Prostate gland (tissue), 2 donors: Measurements from ENCODE around the gene TM7SF3.

Experiments
- CTCF ChIP-seq, 4 experiments: fragments of 200-600 bp in 2 of 4; fragments of 450-650 bp in 2 of 4; sonication (generic) in 2 of 4; IDR thresholded peaks; 1 replicate in 3 of 4; 2 replicates in 1 of 4; pipeline ENCODE4 v1.5.1; 2016 to 2019; ENCODE audit warnings: antibody characterized with exemption in 4 of 4, mild to moderate bottlenecking in 2 of 4, moderate library complexity in 2 of 4
- POLR2A ChIP-seq: fragments of 450-650 bp; IDR thresholded peaks from one replicate; pipeline ENCODE4 v1.6.1; 2016; ENCODE audit warnings: antibody characterized with exemption, mild to moderate bottlenecking

- TF ChIP-seq CTCF (IDR thresholded peaks at IDR 0.05) = no peak
- TF ChIP-seq POLR2A = no peak
Observed at GRCh38 chr12:26941215-26941594, 73.0 kb downstream of the TM7SF3 start.
